GM18526 (cell line): ENCODE measurements around the gene FOCAD.

ENCODE experiments used
- POLR2A ChIP-seq: IDR thresholded peaks from 3 replicates; pipeline ENCODE4 v1.6.1; 2011; ENCODE audit not compliant: insufficient read length; ENCODE audit errors: extremely low read depth

FOCAD gene

GRCh38 chr9:20987521-20987920 lies 303.5 kb downstream of the FOCAD start:
- no peak for TF ChIP-seq POLR2A

DNA sequence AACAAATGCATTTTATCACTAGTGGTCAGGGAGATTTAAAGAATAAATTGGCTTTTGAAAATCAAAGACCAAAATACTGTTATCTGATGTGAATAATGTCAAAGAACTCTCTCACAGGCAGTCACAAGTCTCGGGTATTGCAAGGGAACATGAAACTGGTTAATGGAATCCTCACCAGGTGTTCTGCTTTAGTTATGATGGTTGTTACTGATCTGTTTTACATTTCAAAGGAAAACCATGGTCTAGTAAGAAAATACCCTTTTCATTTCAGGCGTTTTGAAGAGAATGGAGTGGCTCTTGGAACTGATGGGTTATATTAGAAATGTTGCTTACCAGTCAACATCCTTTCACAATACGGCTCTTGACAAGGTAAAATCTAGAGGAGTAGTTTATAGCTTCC lies 304.0 kb downstream of the FOCAD start:
- no peak for TF ChIP-seq POLR2A

- no peak for TF ChIP-seq POLR2A
Measured at GRCh38 chr9:20988671-20989315, 304.7 kb downstream of the FOCAD start.

DNA sequence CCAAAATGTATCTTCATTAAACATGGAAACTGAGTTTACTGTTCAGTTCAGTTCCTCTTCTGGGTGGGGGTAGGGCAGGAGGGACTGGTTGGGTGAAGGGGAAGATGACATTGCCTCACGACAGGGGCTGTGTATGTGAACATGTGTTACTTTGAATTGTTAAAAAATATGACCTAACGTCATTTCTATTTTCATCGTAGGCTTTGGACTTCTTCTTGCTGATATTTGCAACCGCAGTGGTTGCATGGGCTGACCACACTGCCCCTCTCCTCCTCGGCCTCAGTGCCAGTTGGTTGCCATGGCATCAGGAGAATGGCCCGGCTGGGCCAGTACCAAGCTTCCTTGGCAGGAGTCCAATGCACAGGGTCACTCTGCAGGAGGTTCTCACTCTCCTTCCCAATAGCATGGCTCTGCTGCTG lies 305.9 kb downstream of the FOCAD start:
- TF ChIP-seq POLR2A: no peak

DNA sequence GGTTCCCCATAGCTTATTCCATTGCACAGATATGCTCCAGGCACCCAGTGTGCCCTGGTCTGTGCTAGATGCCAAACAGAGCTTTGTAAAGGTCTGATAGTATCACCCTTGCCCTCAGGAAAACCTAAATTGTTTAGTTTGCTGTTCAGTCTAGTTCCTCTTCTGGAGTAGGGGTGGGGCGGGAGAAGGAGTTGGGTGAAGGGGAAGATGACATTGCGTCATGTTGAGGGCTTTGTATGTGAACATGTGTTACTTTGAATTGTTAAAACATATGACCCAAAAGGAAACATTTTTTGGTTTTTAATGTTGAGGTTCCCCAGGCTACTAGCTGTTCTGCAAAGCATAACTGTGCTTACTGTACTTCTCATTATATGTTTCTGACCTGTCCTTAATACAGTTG lies 306.8 kb downstream of the FOCAD start:
- no peak for TF ChIP-seq POLR2A

DNA sequence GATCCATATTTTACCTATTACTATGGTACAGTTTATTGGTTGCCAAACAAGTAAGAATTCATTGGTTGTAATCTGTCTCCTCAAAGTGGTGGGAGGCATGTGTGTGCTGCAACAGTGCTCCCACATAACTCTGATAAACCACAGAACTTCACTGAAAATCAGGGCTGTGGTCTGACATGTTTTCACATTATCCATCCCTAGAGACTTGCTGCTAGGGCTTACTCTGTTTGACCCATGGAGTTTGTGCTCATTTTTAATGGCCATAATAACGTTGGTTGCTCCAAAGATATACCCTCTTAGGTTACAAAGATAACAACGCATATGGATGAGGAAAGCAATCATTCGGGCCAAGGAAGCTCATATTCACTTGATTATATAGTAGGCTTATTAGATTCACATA lies 310.4 kb downstream of the FOCAD start:
- TF ChIP-seq POLR2A: no peak

DNA sequence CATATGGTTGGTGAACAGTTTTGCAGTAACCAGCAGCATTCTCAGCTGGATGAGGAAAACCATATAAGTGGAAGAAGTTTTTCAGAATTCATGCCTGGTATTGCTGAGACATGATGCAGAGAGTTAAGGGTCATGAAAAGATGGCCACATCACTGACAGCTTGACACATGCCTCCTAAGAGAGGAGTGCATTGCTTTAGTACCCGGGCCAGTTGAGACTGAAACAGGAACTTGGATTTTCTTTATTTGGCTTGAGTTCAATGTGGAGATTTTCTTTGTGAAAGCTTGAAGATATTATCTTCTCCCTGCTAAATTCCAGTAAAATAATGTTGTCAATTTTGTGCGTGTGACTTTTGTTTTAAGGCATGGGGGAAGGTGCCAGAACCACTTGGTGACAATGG lies 311.6 kb downstream of the FOCAD start:
- TF ChIP-seq POLR2A: no peak

DNA sequence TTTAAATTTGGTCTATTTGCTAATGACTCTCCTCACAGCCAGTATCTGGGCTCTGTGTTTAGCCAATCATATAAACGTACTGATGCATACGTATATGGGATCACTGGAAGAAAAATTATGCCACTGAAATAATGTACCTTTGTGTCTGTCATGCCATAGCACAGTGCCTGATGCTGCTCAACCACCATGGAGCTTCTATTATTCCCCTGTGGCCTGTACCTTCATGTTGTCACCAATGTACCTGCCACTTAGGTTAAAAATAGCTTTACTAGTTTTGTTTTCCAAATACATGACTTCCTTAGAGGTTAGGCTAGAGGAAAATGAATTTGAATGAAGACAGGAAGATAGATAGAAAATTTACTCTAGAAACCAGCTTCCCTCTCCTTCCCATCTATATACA lies 312.8 kb downstream of the FOCAD start:
- no peak for TF ChIP-seq POLR2A

- no peak for TF ChIP-seq POLR2A
Measured at GRCh38 chr9:20997503-20998076, 313.5 kb downstream of the FOCAD start.

DNA sequence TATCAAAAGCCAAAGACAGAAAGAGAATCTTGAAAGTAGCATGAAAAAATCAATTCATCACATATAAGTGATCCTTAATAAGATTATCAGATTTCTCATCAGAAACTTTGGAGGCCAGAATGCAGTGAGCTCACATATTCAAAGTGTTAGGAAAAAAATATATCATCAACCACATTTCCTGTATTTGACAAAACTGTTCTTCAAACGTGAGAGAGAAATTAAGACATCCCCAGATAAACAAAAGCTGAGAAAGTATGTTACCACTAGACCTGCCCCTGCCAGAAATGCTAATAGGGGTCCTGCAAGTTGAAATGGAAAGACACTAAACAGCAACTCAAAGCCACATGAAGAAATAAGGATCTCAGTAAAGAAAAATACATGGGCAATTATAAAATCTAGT lies 317.5 kb downstream of the FOCAD start:
- no peak for TF ChIP-seq POLR2A

DNA sequence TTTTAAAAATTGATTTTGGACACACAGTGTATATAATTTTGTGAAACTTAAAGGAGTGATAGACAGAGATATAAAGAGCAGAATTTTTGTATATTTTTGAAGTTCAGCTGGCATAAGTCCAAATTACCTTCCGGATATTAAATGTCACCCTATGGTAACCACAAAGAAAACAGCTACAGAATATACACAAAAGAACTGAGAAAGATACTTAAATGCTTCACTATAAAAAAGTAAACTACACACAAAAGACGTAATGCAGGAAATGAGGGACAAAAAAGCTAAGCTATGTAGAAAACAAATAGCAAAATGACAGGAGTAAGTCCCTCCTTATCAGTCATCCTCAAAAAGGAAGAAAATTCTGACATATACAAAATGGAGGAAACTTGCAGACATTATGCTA lies 318.0 kb downstream of the FOCAD start:
- no peak for TF ChIP-seq POLR2A

DNA sequence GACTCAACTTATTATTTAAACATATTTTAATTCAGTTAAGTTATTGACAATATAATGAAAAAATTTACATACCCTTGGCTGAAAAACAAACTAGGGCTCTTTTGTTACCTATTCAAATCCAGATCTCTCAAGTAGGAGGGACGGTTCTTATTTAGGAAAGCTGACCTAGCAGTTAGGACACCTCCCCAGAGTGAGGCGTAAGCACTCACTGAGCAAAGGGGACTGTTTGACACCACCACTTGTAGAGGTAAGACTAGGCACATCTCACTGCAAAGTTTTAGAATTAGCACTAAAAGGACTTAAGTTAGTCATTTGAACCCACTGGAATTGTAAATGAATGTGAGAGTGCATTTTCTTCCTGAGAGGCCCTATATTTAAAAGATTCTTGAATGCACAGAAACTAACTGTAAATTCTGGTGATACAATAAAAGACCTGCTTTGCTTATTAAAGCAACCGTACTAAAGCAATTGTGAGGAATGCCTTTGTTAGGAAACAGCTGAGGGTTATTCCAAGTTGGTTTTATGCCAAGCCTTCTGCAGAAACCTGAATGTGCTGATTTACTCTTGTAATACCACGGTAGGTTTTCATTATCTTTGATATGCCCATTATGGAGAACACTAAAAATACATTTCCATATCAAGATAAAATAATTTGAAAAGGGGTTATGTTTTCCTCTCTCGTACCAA lies 331.2 kb downstream of the FOCAD start:
- no peak for TF ChIP-seq POLR2A

DNA sequence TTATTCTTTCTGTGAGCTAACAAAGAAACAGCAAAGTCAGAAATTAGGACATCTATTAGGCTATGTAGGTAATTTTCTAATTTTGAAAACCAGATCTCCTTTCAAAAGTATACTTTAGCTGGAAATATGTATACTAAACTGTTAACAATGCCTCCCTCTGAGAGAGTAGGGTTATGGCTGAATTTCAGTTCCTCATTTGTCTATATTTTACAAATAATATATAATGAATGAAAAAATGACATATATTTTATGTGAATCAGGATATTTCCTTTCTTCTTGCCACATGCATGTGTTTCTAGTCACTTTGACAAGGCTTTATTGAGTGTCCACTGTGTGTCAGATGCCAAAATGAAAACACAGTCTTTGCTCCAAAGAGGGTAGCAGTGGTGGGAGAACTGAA lies 331.9 kb downstream of the FOCAD start:
- no peak for TF ChIP-seq POLR2A

GRCh38 chr9:21016701-21017491 lies 332.8 kb downstream of the FOCAD start:
- no peak for TF ChIP-seq POLR2A

- TF ChIP-seq POLR2A: no peak
Measured at GRCh38 chr9:21018177-21018576, 334.1 kb downstream of the FOCAD start.

DNA sequence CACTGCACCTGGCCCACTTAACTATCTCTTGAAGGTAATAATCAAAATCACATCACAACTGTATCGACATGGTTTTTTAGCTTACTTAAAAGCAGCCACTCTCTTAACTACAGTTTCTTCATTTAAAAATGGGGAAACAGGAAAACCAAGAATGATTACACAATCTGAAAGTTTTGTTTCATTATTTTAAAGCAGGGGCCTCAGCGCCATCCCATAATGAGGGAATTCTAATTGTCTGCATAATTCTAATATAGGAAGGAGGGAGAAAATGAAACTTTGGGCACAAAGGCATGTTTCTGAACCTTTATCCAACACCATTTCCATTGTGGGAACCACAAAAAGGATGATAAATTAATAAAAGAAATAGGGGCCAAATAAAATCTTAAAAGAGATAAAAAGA lies 339.8 kb downstream of the FOCAD start:
- TF ChIP-seq POLR2A: no peak
